Measurements from ENCODE around the gene RBPJL.

RBPJL gene

GRCh38 chr20:45366192-45366591 lies 59.6 kb downstream of the RBPJL start:
- DNase-seq: no peak

DNA sequence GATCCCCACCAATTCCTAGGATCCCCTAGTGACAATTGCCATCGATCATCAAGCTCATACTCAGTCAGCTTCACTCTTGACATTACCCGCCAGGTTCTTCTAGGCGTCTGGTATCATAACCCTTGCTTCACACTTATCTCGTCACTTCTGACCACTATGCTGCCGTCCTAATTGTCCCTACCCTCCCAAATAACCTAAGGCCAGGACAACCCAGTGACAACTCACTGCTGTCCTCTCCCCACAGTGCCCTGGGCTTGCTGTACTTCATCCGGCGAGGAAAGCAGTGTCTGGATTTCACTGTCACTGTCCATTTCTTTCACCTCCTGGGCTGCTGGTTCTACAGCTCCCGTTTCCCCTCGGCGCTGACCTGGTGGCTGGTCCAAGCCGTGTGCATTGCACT lies 60.0 kb downstream of the RBPJL start:
- DNase-seq: no peak

- no peak for DNase-seq
These were observed 60.5 kb downstream of the RBPJL start for GRCh38 chr20:45367126-45367525.
